Activated naive CD8-positive, alpha-beta T cell treated with anti-CD3 and anti-CD28 coated beads, Interleukin-2, amount 50 U/mL, for 16 hours (primary cell): ENCODE measurements around the gene PPP3CA.

ENCODE experiments used
- DNase-seq: peaks from one replicate; pipeline ENCODE4 v3.0.0-alpha.2; 2020; ENCODE audit warnings: low read depth, low spot score

PPP3CA gene

GRCh38 chr4:101347267-101347556 lies at the start of gene PPP3CA:
Gene PPP3CA, minus strand, starts transcription at chr4:101347526.
- DNase-seq = no peak

DNA sequence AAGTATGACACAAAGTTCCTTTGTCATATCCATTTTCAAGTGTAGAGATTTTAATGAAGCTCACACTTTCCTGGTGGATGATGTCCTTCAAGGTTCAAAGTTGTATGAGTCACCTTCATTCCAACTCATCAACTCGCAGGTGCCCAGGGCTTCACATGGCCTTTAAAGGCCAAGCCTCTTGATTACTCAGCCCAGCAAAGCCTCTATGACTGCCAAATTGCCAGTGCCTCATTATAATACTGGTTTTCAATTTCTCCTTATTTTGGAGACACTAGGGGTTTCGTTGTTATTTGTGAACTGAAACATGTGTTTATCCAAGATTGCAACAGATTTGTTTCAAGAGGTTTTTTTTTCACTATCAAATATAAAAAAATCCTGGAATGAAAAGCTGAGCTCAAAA lies 45.9 kb upstream of the PPP3CA start:
- no peak for DNase-seq

GRCh38 chr4:101370663-101371210 lies 23.4 kb upstream of the PPP3CA start:
- no peak for DNase-seq

DNA sequence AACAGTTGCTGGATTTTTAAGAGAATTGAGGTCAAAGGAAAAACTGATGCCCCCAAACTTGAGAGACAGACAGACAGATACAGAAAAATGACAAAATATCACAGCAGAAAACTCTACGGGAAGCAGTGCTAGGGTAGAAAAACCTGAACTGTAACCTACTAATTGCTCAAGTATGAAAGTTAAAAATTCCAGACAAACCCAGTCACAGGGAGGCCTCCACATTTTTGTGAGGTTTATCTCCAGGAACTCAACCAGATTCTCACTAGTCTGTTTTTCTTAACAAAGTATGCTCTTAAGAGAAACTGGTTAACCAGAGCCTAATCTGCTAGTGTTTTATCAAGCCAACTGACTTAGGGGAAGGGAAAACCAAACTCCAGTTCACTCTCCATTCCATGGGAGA lies 19.9 kb upstream of the PPP3CA start:
- DNase-seq = no peak

- no peak for DNase-seq
Measured at GRCh38 chr4:101366331-101366730, 19.0 kb upstream of the PPP3CA start.

DNA sequence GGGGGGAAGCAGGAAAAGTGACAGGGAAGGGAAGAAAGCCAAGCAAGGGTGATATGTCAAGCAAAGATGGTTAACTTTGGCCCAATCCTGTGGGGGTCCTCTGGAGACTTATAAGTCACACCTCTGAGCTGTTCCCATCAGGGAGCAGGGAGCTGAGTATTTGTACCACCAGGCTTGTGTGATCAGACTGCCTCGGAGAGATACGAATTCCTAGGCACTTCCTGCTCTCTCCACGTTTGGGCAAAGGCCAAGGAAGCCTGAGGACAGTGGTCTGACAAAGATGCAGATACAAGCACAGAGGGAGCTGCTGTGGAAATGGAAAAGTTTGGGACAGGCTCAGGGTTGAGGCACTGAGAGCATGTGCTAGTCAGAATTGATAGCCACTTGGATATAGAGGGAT lies 10.4 kb upstream of the PPP3CA start:
- DNase-seq = no peak

- DNase-seq = no peak
Measured at GRCh38 chr4:101356928-101357327, 9.6 kb upstream of the PPP3CA start.

DNA sequence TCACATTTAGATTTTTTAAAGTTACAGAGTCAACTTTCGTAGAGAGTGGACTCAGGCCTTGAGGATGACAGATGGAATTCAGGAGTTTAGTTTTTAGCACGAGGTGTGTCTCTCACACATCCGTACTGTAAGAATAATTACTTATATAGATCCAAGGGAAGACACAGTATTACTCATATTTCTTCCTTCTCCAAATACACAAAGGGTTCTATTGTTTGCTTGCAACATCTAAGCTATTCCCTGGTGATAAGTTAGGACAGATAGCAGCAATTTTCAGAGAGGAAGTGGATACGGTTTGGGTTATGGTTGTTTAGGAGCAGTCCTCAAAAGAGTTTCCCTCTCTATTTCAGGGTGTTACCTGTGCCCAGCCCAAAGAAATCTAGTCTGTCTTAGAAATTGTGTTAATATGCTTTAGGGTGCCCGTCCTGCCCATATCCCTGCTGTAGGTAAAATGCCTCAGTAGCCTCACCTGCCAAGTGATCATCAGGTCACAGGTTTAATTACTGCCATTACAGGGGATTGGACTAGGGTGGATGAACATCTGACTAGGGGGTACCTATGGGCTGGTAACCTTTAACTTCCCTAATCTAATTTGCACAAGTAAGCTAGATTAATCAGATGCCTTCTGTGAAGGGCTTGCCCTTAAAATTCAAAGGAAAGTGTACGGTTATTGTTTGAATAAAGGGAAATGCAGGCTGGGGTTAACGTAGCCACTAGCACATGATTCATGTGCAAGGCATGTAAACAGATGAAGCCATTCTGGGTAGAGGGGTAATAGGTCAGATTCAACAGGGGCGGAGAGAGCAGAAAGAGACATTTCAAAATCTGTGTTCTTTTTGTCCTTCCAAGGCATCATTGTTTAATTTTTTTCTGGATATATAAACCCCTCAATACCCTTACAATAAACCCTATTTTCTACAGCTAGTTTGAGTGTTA lies 8.7 kb upstream of the PPP3CA start:
- no peak for DNase-seq

DNA sequence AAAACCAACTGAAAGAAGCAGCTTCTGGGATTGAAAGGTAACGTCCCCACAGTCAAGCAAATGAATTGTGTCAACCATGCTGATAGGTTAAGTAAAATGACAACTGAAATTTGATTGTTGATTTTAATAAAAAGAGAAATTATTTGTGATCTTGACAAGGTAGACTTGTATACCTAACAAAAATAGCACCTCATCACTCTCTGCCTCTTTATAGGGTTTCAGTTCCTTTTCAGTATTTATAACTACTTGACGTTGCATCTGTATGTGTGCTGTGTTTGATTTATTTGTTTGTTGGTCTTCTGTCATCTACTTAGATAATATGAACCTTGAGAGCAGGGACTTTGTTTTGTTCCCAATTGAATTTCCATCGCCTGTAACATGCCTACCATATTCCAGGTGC lies 7.9 kb upstream of the PPP3CA start:
- no peak for DNase-seq

DNA sequence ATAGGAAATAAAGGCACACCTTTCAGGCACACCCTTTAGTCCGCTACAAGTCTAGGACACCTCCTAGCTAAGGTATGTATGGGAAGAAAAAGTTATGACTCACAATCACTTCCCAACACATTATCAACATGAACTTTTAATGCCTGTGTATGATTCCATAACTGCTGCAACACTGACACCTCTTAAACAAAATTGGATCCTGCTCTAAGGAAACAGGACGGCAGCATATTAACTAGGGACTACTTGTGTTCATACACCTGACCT lies 2.4 kb upstream of the PPP3CA start:
- DNase-seq = no peak

DNA sequence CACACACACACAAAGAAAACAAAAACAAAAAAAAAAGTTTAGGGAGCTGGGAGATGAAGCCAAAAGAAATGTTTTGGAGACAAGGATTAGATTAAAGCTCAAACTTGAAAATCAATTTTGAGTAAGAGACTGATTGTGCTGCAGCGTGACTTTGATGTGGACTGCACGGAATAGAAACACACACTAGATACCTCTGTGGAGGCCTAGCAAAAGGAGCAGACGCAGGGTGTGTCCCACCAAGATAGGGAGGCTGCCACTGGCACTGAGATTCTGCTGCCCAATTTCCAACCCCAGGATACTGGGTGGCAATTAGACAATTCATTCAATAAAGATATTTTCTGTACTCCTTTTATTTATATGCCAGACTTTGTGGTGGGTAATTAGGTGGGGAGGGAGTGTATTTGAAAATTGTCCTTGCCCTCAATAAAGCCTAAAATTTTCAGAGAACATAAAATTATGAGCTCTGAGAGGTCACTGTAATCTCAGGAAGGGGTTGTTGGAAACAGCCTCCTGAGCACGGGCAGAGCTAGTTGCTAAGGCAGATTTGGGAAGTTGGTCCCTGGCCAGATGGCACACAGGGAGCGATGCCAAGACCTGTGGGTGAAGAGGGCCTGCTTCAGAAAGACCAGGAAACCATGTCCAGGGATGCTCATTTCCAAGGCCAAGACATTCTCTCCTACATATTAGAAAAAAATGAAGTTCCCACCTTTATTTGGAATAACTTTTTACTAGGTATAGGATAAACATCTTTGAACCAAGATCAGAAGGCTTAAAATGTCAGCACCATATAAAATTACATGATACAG lies 1.9 kb upstream of the PPP3CA start:
- DNase-seq = no peak

GRCh38 chr4:101348367-101348827 lies 1.1 kb upstream of the PPP3CA start:
- DNase-seq = no peak

DNA sequence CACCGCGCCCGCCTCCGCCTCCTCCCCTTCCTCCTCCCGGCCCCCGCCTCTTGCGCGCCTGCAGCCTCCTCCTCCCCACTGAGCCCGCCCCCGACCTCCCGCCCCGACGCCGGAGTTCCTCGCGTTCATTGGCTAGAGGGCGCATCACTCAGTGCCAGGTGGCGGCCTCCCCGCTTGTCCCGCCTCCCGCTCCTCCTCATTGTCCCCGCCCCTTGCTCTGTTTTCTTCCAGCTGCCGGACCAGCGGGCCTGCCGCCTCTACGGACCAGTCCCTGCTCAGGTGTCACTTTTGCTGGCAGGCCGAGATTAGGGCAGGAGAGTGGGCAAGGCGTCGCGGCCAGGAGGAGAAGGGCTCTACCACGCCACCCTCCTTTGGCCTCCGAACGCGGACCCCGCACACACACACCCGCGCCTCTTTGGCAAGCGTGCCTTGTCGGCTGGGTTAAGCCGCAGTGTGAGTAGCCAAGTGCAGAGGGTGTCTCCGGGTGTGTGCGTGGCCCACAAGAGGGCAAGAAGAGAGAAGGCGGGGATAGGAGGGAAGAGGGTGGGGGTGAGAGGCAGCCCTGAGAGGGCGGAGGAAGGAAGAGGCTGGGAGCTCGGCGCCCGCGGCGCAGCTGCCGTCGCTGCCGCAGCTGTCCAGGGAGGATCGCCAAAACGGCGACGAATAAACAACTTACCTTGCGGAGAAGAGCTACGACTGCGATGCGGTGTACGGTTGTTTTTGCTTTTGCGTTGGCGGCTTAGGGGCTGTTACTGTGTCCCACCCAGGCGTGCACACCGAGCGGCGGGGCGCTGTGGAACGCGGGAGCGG lies 436 bp upstream of the PPP3CA start:
- DNase-seq = peak; percentile 96

DNA sequence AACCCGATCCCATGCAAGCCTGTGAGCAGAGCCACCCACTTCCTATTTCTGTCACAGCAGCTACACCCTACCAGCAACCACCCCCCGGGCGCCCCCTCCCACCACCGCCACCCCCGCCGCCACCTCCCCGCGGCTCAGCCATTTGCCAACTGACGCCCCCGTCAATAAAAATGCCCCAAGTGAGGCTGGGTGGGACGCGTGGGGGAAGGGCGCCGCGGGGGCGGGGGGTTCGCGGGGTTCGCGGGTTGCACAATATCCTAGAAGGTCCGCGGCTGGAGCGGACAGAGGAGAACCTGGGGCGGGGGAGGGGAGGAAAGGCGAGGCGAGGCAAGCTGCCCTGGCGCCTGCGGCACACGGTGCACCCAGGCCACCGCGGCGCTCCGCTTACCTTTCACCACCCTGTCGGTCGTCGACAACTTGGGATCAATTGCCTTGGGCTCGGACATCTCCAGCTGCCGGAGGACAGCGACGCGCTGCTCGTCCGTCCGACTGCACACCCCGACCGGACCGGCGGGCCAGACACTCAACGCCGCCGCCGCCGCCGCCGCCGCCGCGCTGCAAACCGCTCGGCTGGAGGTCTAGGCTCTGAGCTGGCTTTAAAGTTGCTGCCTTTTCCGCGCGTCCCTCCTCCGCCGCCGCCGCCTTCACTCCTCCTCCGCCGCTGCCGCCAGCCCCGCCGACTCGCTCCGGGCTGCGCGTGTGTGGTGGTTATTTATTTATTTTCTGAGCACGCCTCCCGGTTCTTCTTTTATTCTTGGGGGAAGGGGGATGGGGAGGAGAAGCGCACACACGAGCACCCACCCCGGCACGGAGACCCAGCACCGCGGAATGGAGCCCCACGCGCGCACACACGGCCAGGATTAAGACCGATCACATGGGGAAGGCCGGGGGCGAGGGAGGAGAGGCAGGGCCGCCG lies 717 bp downstream of the PPP3CA start:
- peak; percentile 30 for DNase-seq

DNA sequence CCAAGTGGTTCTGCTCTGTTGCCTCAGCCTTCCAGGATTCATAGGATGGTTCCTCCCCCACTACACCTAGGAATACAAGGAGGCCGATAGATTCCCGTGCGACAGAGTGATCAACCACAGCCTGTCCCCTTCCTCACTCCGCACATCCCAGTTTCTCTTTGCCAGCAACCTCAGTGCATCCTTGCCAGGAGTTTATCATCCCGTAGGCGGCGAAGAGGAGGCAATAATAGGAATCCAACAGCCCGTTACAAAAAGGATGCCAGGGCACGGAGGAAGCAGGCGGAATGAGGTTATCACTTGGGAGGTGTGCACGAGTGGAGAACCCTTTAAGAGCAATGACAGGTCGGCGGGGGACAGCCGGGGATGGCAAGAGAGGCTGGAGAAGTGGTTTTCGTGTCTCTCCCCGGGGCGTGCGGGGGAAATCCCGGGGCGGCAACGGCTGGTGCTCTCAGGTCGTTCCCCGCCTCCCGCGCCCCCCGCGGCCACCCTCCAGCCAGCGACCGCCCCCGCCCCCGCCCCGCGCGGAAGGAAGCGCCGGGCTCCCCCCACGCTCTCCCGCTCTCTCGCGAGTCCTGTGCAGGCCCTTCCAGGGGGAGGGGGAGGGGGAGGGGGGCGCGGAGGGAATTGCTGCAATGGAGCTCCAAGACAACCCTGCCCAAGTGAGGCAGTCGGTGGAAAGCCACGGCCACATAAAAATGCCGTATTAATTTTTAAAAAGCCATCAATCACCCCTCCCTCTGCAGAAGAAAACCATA lies 1.6 kb downstream of the PPP3CA start:
- DNase-seq = no peak

GRCh38 chr4:101345271-101345595 lies 2.1 kb downstream of the PPP3CA start:
- no peak for DNase-seq

DNA sequence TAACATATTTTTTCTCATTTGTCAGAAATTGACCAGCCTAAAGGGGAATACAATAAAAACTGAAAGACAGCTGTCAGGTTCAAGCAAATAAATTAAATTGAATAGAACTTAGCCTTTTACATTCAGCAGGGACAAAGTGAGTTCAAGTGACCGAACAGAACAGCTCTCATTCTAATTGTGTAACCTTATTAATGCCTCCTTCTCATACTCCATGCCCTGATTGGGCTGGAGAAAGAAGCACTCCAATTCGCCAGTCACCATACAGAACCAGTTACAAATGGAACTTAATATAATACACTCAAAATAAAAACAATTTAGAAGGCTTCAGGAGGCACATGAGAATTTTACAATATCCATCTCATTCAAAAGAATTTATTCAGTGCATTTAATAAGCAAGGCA lies 8.0 kb downstream of the PPP3CA start:
- DNase-seq = no peak

- no peak for DNase-seq
Measured at GRCh38 chr4:101337688-101338087, 9.6 kb downstream of the PPP3CA start.

- no peak for DNase-seq
Measured at GRCh38 chr4:101334963-101335572, 12.3 kb downstream of the PPP3CA start.

DNA sequence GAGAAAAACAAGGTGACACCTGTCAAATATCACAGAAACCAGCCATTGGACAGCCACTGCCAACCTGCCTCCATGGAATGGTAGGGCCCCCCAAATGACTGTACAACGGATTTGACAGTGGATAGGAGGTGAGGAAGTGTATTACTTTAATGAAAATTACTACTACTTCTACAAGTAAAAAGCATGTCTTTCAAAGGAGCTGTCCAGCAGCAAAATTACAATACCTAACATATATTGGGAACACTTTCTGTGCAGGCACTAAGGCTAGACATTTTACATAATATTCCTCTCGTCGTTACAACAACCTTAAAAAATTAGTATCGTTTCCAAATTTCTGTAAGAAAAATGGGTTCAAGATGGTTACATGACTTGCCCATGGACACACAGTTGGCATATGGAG lies 14.9 kb downstream of the PPP3CA start:
- DNase-seq = no peak
